HepG2 (cell line): Measurements from ENCODE around the gene GABBR2. TPM values are rescaled to one million over a fixed set of nuclear protein-coding genes. Genes with fewer than 3 reads are reported as not detected.

ENCODE experiments used
- ATAC-seq: fragments of 200-7000 bp; cut with Tn5 transposase; 3 replicates; pipeline ENCODE4 v1.9.1; 2020; ENCODE audit warnings: mild to moderate bottlenecking, moderate library complexity
- BruUV-seq: library from RNA; stranded (reverse); fragments of 400-500 nt; replicated peaks from 2 replicates; lab custom pipeline; 2021; lab: Mats Ljungman, UMichigan
- CTCF ChIA-PET: fragments of 300-600 bp; formaldehyde crosslinking; extraction: SDS; loops from one replicate; lab custom pipeline; 2021; ENCODE audit warnings: low total read pairs, inconsistent platforms, low intra/inter-chr PET ratio; lab: Yijun Ruan, JAX
- POLR2A ChIA-PET: fragments of 350-600 bp; sonication (Branson Sonifier 250); formaldehyde crosslinking; loops from one replicate; lab custom pipeline; 2020; ENCODE audit warnings: antibody characterized with exemption, inconsistent platforms; lab: Yijun Ruan, JAX
- DNase-seq: peaks from one replicate; pipeline ENCODE4 v3.0.0-alpha.2; 2015; ENCODE audit warnings: low spot score
- FAIRE-seq: peaks from 3 replicates; lab custom pipeline; 2011; peaks lifted over from hg19 to GRCh38; lab: Jason Lieb, UNC
- H2AFZ ChIP-seq: one replicate; pipeline ENCODE4 v1.6.1; 2011; ENCODE audit warnings: low read length, inconsistent platforms
- H3K27ac ChIP-seq: fragments of 300-600 bp; 3 replicates; pipeline ENCODE4 v1.8.0; 2011; ENCODE audit warnings: mixed run types, mild to moderate bottlenecking, mixed read lengths, low read length, inconsistent platforms; ENCODE audit not compliant: insufficient read depth; ENCODE audit errors: extremely low read length
- H3K27me3 ChIP-seq, 2 experiments: fragments of 200-600 bp in 1 of 2; 2 replicates in 1 of 2; 3 replicates in 1 of 2; pipeline versions ENCODE4 v1.6.0 to v1.8.0; 2011; ENCODE audit warnings: low read length in 2 of 2, mild to moderate bottlenecking in 2 of 2, moderate library complexity in 2 of 2, inconsistent platforms in 1 of 2; ENCODE audit not compliant: insufficient read depth in 2 of 2, control insufficient read depth in 1 of 2
- H3K36me3 ChIP-seq, 2 experiments: fragments of 200-600 bp in 1 of 2; replicated peaks in 1 of 2; 2 replicates in 1 of 2; 3 replicates in 1 of 2; pipeline versions ENCODE4 v1.5.1 to v1.8.0; 2011; ENCODE audit warnings: low read length in 2 of 2, inconsistent platforms in 1 of 2; ENCODE audit not compliant: insufficient read depth in 2 of 2, control insufficient read depth in 1 of 2
- H3K4me1 ChIP-seq: 2 replicates; pipeline ENCODE4 v1.5.1; 2012; ENCODE audit warnings: low read length, inconsistent platforms; ENCODE audit not compliant: insufficient read depth
- H3K4me2 ChIP-seq: 2 replicates; pipeline ENCODE4 v1.6.0; 2011; ENCODE audit warnings: low read depth, low read length, inconsistent platforms
- H3K4me3 ChIP-seq, 3 experiments: fragments of 200-600 bp in 1 of 3; sonication (generic), shearing (Covaris generic) in 1 of 3; replicated peaks in 1 of 3; 2 replicates each; pipeline ENCODE4 v1.5.1; 2011 to 2016; ENCODE audit warnings: low read length in 3 of 3, inconsistent platforms in 2 of 3, low read depth in 2 of 3, mild to moderate bottlenecking in 2 of 3, control low read depth in 1 of 3, mixed read lengths in 1 of 3; ENCODE audit not compliant: insufficient read depth in 1 of 3
- H3K79me2 ChIP-seq: one replicate; pipeline ENCODE4 v1.6.1; 2011; ENCODE audit warnings: low read length, inconsistent platforms; ENCODE audit not compliant: insufficient read depth
- H3K9ac ChIP-seq: 2 replicates; pipeline ENCODE4 v1.6.0; 2011; ENCODE audit warnings: mild to moderate bottlenecking, low read depth, low read length, inconsistent platforms; ENCODE audit not compliant: insufficient read depth
- H3K9me3 ChIP-seq: 2 replicates; pipeline ENCODE4 v1.5.1; 2012; ENCODE audit warnings: mild to moderate bottlenecking, low read length
- H4K20me1 ChIP-seq: 2 replicates; pipeline ENCODE4 v1.6.0; 2011; ENCODE audit warnings: inconsistent platforms, mild to moderate bottlenecking, low read length, moderate library complexity; ENCODE audit not compliant: insufficient read depth
- EEA1 ChIP-seq: sonication (generic); formaldehyde crosslinking; IDR thresholded peaks from 2 replicates; pipeline ENCODE4 v1.5.1; 2020; ENCODE audit warnings: mild to moderate bottlenecking, missing genetic modification reagents, borderline replicate concordance
- TRAFD1 ChIP-seq: sonication (generic); formaldehyde crosslinking; IDR thresholded peaks from 2 replicates; pipeline ENCODE4 v1.5.1; 2020; ENCODE audit warnings: missing genetic modification reagents, mild to moderate bottlenecking, borderline replicate concordance
- ZBTB21 ChIP-seq: sonication (generic); formaldehyde crosslinking; IDR thresholded peaks from 2 replicates; pipeline ENCODE4 v1.4.0; 2020; ENCODE audit warnings: missing genetic modification reagents
- ZKSCAN8 ChIP-seq: IDR thresholded peaks from 2 replicates; pipeline ENCODE4 v1.6.1; 2016; ENCODE audit warnings: borderline replicate concordance, missing genetic modification reagents, missing compliant biosample characterization
- ZNF224 ChIP-seq: sonication (generic); formaldehyde crosslinking; IDR thresholded peaks from 2 replicates; pipeline ENCODE4 v1.5.0; 2020; ENCODE audit warnings: mild to moderate bottlenecking, missing genetic modification reagents
- ZNF225 ChIP-seq: sonication (generic); formaldehyde crosslinking; IDR thresholded peaks from 2 replicates; pipeline ENCODE4 v1.4.0; 2020; ENCODE audit warnings: mild to moderate bottlenecking, missing genetic modification reagents
- ZNF564 ChIP-seq: sonication (generic); formaldehyde crosslinking; IDR thresholded peaks from 2 replicates; pipeline ENCODE4 v1.8.1; 2023; ENCODE audit warnings: mild to moderate bottlenecking, missing genetic modification reagents
- ZNF580 ChIP-seq: IDR thresholded peaks from 2 replicates; pipeline ENCODE4 v1.6.1; 2016; ENCODE audit warnings: low read depth, borderline replicate concordance
- ZNF607 ChIP-seq: sonication (generic); formaldehyde crosslinking; IDR thresholded peaks from 2 replicates; pipeline ENCODE4 v1.5.1; 2020; ENCODE audit warnings: missing genetic modification reagents, mild to moderate bottlenecking, borderline replicate concordance
- ZSCAN12 ChIP-seq: sonication (generic); formaldehyde crosslinking; IDR thresholded peaks from 2 replicates; pipeline ENCODE4 v1.9.0; 2021; ENCODE audit warnings: mild to moderate bottlenecking, missing genetic modification reagents
- WGBS: methylation state at CpG from one replicate; pipeline ENCODE4 v1.1.6; 2017; ENCODE audit warnings: low lambda C conversion rate; 5-methylcytosine and 5-hydroxymethylcytosine counted together
- in situ Hi-C: cut with HindIII; loops from 2 replicates; pipeline ENCODE4 v1.10.0; 2017; ENCODE audit warnings: low pct_unique_long_range_greater_than_20kb; ENCODE audit not compliant: extremely low pct_ligation_motif_present
- intact Hi-C: fragments of 100-400 bp; cut with micrococcal nuclease; formaldehyde crosslinking; loops from one replicate; pipeline ENCODE4 v1.10.0; 2022; ENCODE audit not compliant: unreplicated experiment
- polyA plus RNA-seq, 8 experiments: library from polyadenylated mRNA; depleted of rRNA in 3 of 8; stranded (reverse) in 7 of 8; unstranded in 1 of 8; fragments of >200 nt; fragmentation: Illumina TruSeq in 4 of 8; extraction: Trizol in 4 of 8; gene quantifications; 2 replicates each; pipeline versions ENCODE4 v1.2.1 to v1.2.3, GENCODE V29; 2011 to 2016; ENCODE audit warnings: low read depth in 4 of 8, missing spikeins in 1 of 8, mixed read lengths in 1 of 8; ENCODE audit not compliant: insufficient read depth in 1 of 8
- total RNA-seq, 5 experiments: library from RNA; depleted of rRNA; stranded (reverse); fragments of >200 nt; fragmentation: Illumina TruSeq; extraction: Trizol; gene quantifications; 2 replicates each; pipeline ENCODE4 v1.2.3, GENCODE V29; 2016; ENCODE audit warnings: low read depth in 1 of 5
- TF ChIP-seq, protein P1 (sequence below): sonication (generic); formaldehyde crosslinking; IDR thresholded peaks from 2 replicates; pipeline ENCODE4 v1.4.0; 2020; ENCODE audit warnings: missing genetic modification reagents; ENCODE audit errors: not compliant biosample characterization
- TF ChIP-seq, protein P2 (sequence below): sonication (generic); formaldehyde crosslinking; IDR thresholded peaks from 2 replicates; pipeline ENCODE4 v1.4.0; 2020; ENCODE audit warnings: missing genetic modification reagents

The GABBR2 gene
- total and polyA plus RNA-seq, 2 of the 13 experiments (the other 11 are each of a cell fraction or from before 2014, with no cell fraction given): 0.02 TPM; not detected in 1

DNA sequence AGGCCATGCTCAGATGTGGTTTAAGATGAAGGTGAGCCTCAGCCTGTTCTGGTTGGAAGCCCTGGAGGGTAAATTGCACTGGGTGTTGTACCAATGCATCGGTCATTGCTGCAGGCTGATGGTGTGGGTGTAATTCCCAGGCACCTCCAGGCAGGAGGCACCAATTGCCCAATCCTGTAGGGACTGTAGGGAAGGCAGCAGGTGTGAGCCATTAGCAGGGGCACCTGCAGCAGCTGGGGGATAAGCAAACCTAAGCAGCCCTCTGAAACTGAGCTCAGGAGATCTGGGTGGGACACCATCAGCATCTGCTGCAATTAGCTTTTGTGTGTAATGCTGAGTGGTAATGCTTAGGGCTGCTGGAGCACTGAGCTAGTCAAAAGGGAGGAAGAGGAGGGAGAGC lies 263.2 kb downstream of the GABBR2 start:
- DNase-seq (no peak), FAIRE-seq (no peak), ATAC-seq (no peak)
- H3K27me3 ChIP-seq: peaks cover 0 to 1% of the 10 kb centered on the region in 2 experiments; a peak in 2 of 5 replicates
- no peak overlapping the region for H3K9ac ChIP-seq
- no peak overlapping the region for H2AFZ ChIP-seq
- H4K20me1 ChIP-seq: no peaks in the 10 kb centered on the region
- intact Hi-C loops: loop anchor here (5.0 kb wide), 1 partner anchor 1477 kb away; no protein-coding TSS in a partner anchor
- no peak overlapping the region for H3K27ac ChIP-seq
- no peaks in the 10 kb centered on the region for H3K9me3 ChIP-seq
- H3K4me1 ChIP-seq: no peaks in the 10 kb centered on the region
- H3K36me3 ChIP-seq: no peaks in the 10 kb centered on the region
- BruUV-seq: no TSS peak
- 57% methylated on average over 1 of the region's 1 CpG for WGBS
- POLR2A ChIA-PET: no interaction called here
- no peaks in the 10 kb centered on the region for H3K79me2 ChIP-seq
- CTCF ChIA-PET: no interaction called here
- TF ChIP-seq ZBTB21 (CRISPR knock-in tag): no peak
- TF ChIP-seq ZNF580 (CRISPR knock-in tag): no peak
- TF ChIP-seq, all 625 proteins: peak for 0
- no peak overlapping the region for H3K4me2 ChIP-seq
- in situ Hi-C loops: no loop called here
- no peak overlapping the region for H3K4me3 ChIP-seq

DNA sequence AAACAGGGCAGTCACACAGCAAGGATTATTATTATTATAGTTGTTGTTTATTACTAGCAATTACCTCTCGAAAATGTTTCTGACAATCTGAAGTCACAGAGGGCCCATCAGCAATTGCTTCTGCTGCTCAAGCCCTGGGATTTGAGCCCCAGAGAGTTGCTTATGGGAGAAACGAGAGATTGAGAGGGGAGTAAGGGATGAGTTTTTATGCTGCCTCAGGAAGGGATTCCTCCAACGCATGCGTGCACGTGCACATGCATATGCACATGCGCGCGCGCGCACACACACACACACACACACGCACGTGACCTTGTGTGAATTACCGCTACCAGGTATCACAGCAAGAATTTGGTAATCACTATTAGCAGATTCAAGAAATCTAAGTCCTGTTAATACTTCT lies 264.1 kb downstream of the GABBR2 start:
- H3K4me2 ChIP-seq: no peak overlapping the region
- H3K79me2 ChIP-seq: no peaks in the 10 kb centered on the region
- H4K20me1 ChIP-seq: no peaks in the 10 kb centered on the region
- in situ Hi-C loops (no loop called here), intact Hi-C loops (no loop called here)
- ChIA-PET CTCF (no interaction called here), POLR2A (no interaction called here)
- ATAC-seq (no peak), FAIRE-seq (no peak), DNase-seq (no peak)
- H3K36me3 ChIP-seq: no peaks in the 10 kb centered on the region
- no peak overlapping the region for H3K4me3 ChIP-seq
- no peaks in the 10 kb centered on the region for H3K4me1 ChIP-seq
- no peaks in the 10 kb centered on the region for H3K9me3 ChIP-seq
- H2AFZ ChIP-seq: no peak overlapping the region
- WGBS: 74% methylated on average over 13 of the region's 13 CpGs
- no peak overlapping the region for H3K27ac ChIP-seq
- H3K27me3 ChIP-seq: peaks cover 0 to 1% of the 10 kb centered on the region in 2 experiments; a peak in 2 of 5 replicates
- BruUV-seq: no TSS peak
- H3K9ac ChIP-seq: no peak overlapping the region
- no peak for TF ChIP-seq ZSCAN12 (CRISPR knock-in tag)
- no peak for TF ChIP-seq ZNF607 (CRISPR knock-in tag)
- TF ChIP-seq ZNF564 (CRISPR knock-in tag): no peak
- no peak for TF ChIP-seq TRAFD1 (CRISPR knock-in tag)
- no peak for TF ChIP-seq ZNF225 (CRISPR knock-in tag)
- no peak for TF ChIP-seq ZNF224
- TF ChIP-seq, protein P1, sequence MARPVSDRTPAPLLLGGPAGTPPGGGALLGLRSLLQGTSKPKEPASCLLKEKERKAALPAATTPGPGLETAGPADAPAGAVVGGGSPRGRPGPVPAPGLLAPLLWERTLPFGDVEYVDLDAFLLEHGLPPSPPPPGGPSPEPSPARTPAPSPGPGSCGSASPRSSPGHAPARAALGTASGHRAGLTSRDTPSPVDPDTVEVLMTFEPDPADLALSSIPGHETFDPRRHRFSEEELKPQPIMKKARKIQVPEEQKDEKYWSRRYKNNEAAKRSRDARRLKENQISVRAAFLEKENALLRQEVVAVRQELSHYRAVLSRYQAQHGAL (CRISPR knock-in tag): no peak
- TF ChIP-seq EEA1 (CRISPR knock-in tag): no peak
- TF ChIP-seq, protein P2, sequence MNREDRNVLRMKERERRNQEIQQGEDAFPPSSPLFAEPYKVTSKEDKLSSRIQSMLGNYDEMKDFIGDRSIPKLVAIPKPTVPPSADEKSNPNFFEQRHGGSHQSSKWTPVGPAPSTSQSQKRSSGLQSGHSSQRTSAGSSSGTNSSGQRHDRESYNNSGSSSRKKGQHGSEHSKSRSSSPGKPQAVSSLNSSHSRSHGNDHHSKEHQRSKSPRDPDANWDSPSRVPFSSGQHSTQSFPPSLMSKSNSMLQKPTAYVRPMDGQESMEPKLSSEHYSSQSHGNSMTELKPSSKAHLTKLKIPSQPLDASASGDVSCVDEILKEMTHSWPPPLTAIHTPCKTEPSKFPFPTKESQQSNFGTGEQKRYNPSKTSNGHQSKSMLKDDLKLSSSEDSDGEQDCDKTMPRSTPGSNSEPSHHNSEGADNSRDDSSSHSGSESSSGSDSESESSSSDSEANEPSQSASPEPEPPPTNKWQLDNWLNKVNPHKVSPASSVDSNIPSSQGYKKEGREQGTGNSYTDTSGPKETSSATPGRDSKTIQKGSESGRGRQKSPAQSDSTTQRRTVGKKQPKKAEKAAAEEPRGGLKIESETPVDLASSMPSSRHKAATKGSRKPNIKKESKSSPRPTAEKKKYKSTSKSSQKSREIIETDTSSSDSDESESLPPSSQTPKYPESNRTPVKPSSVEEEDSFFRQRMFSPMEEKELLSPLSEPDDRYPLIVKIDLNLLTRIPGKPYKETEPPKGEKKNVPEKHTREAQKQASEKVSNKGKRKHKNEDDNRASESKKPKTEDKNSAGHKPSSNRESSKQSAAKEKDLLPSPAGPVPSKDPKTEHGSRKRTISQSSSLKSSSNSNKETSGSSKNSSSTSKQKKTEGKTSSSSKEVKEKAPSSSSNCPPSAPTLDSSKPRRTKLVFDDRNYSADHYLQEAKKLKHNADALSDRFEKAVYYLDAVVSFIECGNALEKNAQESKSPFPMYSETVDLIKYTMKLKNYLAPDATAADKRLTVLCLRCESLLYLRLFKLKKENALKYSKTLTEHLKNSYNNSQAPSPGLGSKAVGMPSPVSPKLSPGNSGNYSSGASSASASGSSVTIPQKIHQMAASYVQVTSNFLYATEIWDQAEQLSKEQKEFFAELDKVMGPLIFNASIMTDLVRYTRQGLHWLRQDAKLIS: no peak
- no peak for TF ChIP-seq ZKSCAN8
